Rectal smooth muscle tissue (tissue), 1 donor: Measurements from ENCODE around the gene TLN1.

Source experiments
- H3K27ac ChIP-seq: one replicate; pipeline ENCODE4 v1.7.0; 2013; ENCODE audit warnings: low read depth, low read length, inconsistent platforms
- H3K27me3 ChIP-seq: one replicate; pipeline ENCODE4 v1.7.0; 2013; ENCODE audit warnings: low read length; ENCODE audit not compliant: control insufficient read depth, insufficient read depth
- H3K36me3 ChIP-seq: one replicate; pipeline ENCODE4 v1.7.0; 2013; ENCODE audit warnings: low read length; ENCODE audit not compliant: control insufficient read depth, insufficient read depth
- H3K4me1 ChIP-seq: one replicate; pipeline ENCODE4 v1.7.0; 2013; ENCODE audit warnings: low read length; ENCODE audit not compliant: control insufficient read depth, insufficient read depth
- H3K4me3 ChIP-seq: one replicate; pipeline ENCODE4 v1.7.0; 2013; ENCODE audit warnings: low read length
- H3K9ac ChIP-seq: one replicate; pipeline ENCODE4 v1.7.0; 2013; ENCODE audit warnings: low read length

TLN1 gene

GRCh38 chr9:35658968-35659220, 73.1 kb downstream of the TLN1 start:
- H3K27me3 ChIP-seq = no peaks in the 10 kb centered on the region

GRCh38 chr9:35658137-35658967, 73.6 kb downstream of the TLN1 start, which contains the start of gene CCDC107:
TSS of gene CCDC107 (plus strand) at chr9:35658292. CDS start at chr9:35658380, 88 bp downstream.
- peak within 1 kb of the TSS; percentile 91 for H3K4me3 ChIP-seq
- peak within 1 kb of the TSS; percentile 95 for H3K9ac ChIP-seq
- H3K36me3 ChIP-seq = no peaks in the 10 kb centered on the region
- H3K27me3 ChIP-seq = no peaks in the 10 kb centered on the region
- H3K27ac ChIP-seq = peak within 1 kb of the TSS; percentile 99
- H3K4me1 ChIP-seq = peaks cover 32% of the 10 kb centered on the region

More at GRCh38 chr9:35658968-35659220, 73.1 kb downstream of the TLN1 start:
- H3K4me1 ChIP-seq = peaks cover 32% of the 10 kb centered on the region
- no peaks in the 10 kb centered on the region for H3K36me3 ChIP-seq
- H3K9ac ChIP-seq = peak overlapping the region; percentile 95
- peak overlapping the region; percentile 91 for H3K4me3 ChIP-seq
- H3K27ac ChIP-seq = peak overlapping the region; percentile 99

DNA sequence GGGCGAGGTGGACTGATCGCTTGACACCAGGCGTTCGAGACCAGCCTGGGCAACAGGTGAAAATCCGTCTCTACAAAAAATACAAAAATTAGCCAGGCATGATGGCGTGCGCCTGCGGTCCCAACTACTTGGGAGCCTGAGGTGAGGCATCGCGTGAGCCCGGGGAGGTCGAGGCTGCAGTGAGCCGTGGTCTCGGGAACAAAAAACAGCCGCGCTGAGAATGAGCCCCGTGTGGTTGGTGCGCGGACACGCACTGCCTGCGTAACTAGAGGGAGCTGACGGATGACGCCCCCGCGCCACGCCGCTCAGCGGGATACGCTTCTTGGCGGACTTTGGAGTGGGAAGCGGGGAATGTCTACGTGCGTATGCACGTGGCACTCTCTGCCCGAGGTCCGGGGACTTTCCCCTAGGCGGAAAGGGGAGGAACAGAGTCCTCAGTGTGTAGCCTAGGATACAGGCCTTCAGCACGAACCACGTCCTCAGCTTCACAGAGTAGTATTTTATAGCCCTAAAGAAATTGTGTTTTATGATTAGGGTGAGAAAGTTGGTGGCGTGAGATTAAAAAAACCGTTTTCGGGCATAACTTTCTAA, 74.4 kb downstream of the TLN1 start, which contains the start of gene RMRP:
RMRP (minus strand) TSS at position 474 of the 591 bp plus-strand sequence.
- Histone ChIP-seq H3K4me1 (peaks cover 32% of the 10 kb centered on the region), H3K9ac (peak within 1 kb of the TSS; percentile 95)

DNA sequence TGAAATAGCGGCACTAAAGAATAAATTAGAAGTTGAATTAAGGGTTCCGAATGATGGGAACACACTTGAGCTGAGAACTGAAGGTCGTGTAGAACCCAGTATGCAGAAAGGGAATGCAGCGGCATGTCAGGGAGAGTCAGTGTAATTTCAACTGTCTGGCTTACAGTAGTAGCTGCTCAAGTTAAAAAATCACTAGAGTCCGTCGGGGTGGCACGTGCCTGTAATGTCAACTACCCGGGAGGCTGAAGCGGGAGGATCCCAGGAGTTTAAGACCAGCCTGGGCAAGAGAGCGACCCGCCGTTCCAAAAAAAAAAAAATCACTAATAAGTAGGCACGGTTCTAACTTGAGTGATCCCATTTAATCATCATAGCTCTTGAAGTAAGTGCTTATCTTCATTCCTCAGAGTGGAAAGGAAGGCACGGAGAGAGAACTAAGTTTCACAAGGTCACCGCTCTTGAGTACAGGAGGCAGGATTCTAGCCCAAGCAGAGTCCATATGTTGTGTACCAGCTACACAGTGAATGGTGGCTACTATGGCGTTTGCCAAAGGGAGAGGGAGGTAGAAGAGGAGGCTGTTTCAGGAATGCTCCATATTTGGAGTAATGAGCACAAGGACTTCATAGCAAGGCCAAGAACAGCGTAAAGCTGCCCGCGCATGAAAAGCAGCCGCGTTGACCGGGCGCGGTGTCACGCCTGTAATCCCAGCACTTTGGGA, 75.0 kb downstream of the TLN1 start:
- peak overlapping the region; percentile 91 for H3K4me3 ChIP-seq
- peak overlapping the region; percentile 99 for H3K27ac ChIP-seq
- no peak overlapping the region for H3K9ac ChIP-seq
- H3K27me3 ChIP-seq = no peaks in the 10 kb centered on the region
- H3K4me1 ChIP-seq = peaks cover 30% of the 10 kb centered on the region
- H3K36me3 ChIP-seq = no peaks in the 10 kb centered on the region

More for the DNA sequence above, 74.4 kb downstream of the TLN1 start, which contains the start of gene RMRP:
- Histone ChIP-seq H3K27me3 (no peaks in the 10 kb centered on the region), H3K27ac (peak within 1 kb of the TSS; percentile 99), H3K36me3 (no peaks in the 10 kb centered on the region), H3K4me3 (peak within 1 kb of the TSS; percentile 91)

- Histone ChIP-seq H3K27me3 (no peaks in the 10 kb centered on the region), H3K4me3 (no peak overlapping the region), H3K4me1 (peaks cover 25% of the 10 kb centered on the region), H3K27ac (peak overlapping the region; percentile 99), H3K9ac (no peak overlapping the region), H3K36me3 (no peaks in the 10 kb centered on the region)
Observed at GRCh38 chr9:35656348-35656747, 75.6 kb downstream of the TLN1 start.

GRCh38 chr9:35653611-35654010, 78.4 kb downstream of the TLN1 start:
- Histone ChIP-seq H3K27me3 (no peaks in the 10 kb centered on the region), H3K4me3 (no peak overlapping the region), H3K9ac (no peak overlapping the region), H3K36me3 (no peaks in the 10 kb centered on the region), H3K27ac (no peak overlapping the region), H3K4me1 (peaks cover 12% of the 10 kb centered on the region)

- H3K4me3 ChIP-seq = no peak overlapping the region
- H3K27ac ChIP-seq = no peak overlapping the region
- H3K4me1 ChIP-seq = peaks cover 12% of the 10 kb centered on the region
- no peaks in the 10 kb centered on the region for H3K36me3 ChIP-seq
- no peaks in the 10 kb centered on the region for H3K27me3 ChIP-seq
- no peak overlapping the region for H3K9ac ChIP-seq
Observed at GRCh38 chr9:35652829-35653209, 79.2 kb downstream of the TLN1 start.

- Histone ChIP-seq H3K27ac (no peak overlapping the region), H3K4me3 (no peak overlapping the region), H3K36me3 (no peaks in the 10 kb centered on the region), H3K9ac (no peak overlapping the region), H3K4me1 (peaks cover 8% of the 10 kb centered on the region), H3K27me3 (no peaks in the 10 kb centered on the region)
Observed at GRCh38 chr9:35651956-35652828, 79.8 kb downstream of the TLN1 start.

GRCh38 chr9:35650341-35651158, 81.4 kb downstream of the TLN1 start, which contains the start of gene SIT1:
TSS of gene SIT1 (minus strand) at chr9:35650931. CDS start at chr9:35650853, 78 bp downstream.
- peak within 1 kb of the TSS; percentile 52 for H3K4me3 ChIP-seq
- no peak within 1 kb of the TSS for H3K9ac ChIP-seq

GRCh38 chr9:35649431-35650340, 82.3 kb downstream of the TLN1 start:
- H3K9ac ChIP-seq = no peak overlapping the region

More at GRCh38 chr9:35650341-35651158, 81.4 kb downstream of the TLN1 start, which contains the start of gene SIT1:
- Histone ChIP-seq H3K27me3 (no peaks in the 10 kb centered on the region), H3K36me3 (no peaks in the 10 kb centered on the region), H3K27ac (no peak within 1 kb of the TSS), H3K4me1 (peaks cover 3% of the 10 kb centered on the region)

More at GRCh38 chr9:35649431-35650340, 82.3 kb downstream of the TLN1 start:
- Histone ChIP-seq H3K27me3 (no peaks in the 10 kb centered on the region), H3K27ac (no peak overlapping the region), H3K4me1 (peaks cover 3% of the 10 kb centered on the region), H3K4me3 (peak overlapping the region; percentile 52), H3K36me3 (no peaks in the 10 kb centered on the region)
